Colonic mucosa (tissue), 4 donors: ENCODE measurements around the gene PPFIA2. TPM values are rescaled to one million over a fixed set of nuclear protein-coding genes. Genes with fewer than 3 reads are reported as not detected.

Experiments used
- DNase-seq: peaks from one replicate; pipeline ENCODE4 v3.0.0-alpha.2; 2020
- H3K27ac ChIP-seq: fragments of 200-600 bp; one replicate; pipeline ENCODE4 v1.8.0; 2021
- H3K27me3 ChIP-seq: fragments of 200-600 bp; one replicate; pipeline ENCODE4 v1.8.0; 2021
- H3K36me3 ChIP-seq: fragments of 200-600 bp; one replicate; pipeline ENCODE4 v1.8.0; 2021
- H3K4me1 ChIP-seq: fragments of 200-600 bp; one replicate; pipeline ENCODE4 v1.8.0; 2021; ENCODE audit warnings: mild to moderate bottlenecking
- H3K4me3 ChIP-seq: fragments of 200-600 bp; one replicate; pipeline ENCODE4 v1.8.0; 2021
- H3K9ac ChIP-seq, 2 donors: one replicate each; pipeline ENCODE4 v1.7.0; 2013; ENCODE audit warnings: control low read depth in 2 of 2, low read depth in 2 of 2, low read length in 2 of 2
- H3K9me3 ChIP-seq: fragments of 200-600 bp; one replicate; pipeline ENCODE4 v1.8.0; 2021
- intact Hi-C: fragments of 100-400 bp; cut with DNase I; formaldehyde crosslinking; loops from one replicate; pipeline ENCODE4 v1.14.1; 2022
- total RNA-seq, 2 donors: library from RNA; stranded (reverse); fragmentation: NEBNext Ultra II Directional in 1 of 2; extraction: Animal tissue kit (Norgen Biotek cat#: 25700) in 1 of 2; gene quantifications; one replicate each; pipeline ENCODE4 v1.2.1, GENCODE V29; 2021
- TF ChIP-seq, protein P1 (sequence below): fragments of 200-600 bp; IDR thresholded peaks from one replicate; pipeline ENCODE4 v1.8.0; 2022; ENCODE audit warnings: antibody characterized with exemption, mild to moderate bottlenecking
- donor health status: healthy.
- donor health status: DM: no; HTN: no; CAD: no.
- donor health status: DM: no; HTN: no; CAD: no.

Gene PPFIA2
- total RNA-seq, 2 donors from 2014 or later: 0.49 to 2.2 TPM

DNA sequence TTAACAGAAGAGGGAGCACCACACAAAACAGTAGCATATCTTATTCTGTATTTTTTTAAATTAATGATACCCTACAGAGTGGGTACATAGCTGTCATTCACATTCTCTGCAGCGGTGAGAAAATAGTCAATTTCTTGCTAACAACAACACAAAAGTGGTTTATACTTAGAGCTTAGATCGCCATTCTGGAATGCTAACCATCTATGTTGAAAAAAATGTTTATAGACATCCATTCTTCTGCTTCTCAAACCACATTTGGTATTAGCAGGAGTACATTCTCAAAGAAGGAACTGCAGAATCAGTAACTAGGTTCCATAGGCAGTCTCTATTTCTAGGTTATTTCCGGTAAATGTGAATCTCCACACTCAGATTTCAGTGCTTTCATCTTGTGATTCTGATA is 185.9 kb downstream of the PPFIA2 start:
- H3K27ac ChIP-seq: no peak overlapping the region
- no peaks in the 10 kb centered on the region for H3K4me1 ChIP-seq
- DNase-seq: no peak
- H3K27me3 ChIP-seq: no peaks in the 10 kb centered on the region
- H3K36me3 ChIP-seq: no peaks in the 10 kb centered on the region
- no peak overlapping the region for H3K4me3 ChIP-seq
- H3K9me3 ChIP-seq: no peaks in the 10 kb centered on the region
- TF ChIP-seq, protein P1, sequence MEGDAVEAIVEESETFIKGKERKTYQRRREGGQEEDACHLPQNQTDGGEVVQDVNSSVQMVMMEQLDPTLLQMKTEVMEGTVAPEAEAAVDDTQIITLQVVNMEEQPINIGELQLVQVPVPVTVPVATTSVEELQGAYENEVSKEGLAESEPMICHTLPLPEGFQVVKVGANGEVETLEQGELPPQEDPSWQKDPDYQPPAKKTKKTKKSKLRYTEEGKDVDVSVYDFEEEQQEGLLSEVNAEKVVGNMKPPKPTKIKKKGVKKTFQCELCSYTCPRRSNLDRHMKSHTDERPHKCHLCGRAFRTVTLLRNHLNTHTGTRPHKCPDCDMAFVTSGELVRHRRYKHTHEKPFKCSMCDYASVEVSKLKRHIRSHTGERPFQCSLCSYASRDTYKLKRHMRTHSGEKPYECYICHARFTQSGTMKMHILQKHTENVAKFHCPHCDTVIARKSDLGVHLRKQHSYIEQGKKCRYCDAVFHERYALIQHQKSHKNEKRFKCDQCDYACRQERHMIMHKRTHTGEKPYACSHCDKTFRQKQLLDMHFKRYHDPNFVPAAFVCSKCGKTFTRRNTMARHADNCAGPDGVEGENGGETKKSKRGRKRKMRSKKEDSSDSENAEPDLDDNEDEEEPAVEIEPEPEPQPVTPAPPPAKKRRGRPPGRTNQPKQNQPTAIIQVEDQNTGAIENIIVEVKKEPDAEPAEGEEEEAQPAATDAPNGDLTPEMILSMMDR: no peak
- intact Hi-C loops: no loop called here
- H3K9ac ChIP-seq: no peak overlapping the region

DNA sequence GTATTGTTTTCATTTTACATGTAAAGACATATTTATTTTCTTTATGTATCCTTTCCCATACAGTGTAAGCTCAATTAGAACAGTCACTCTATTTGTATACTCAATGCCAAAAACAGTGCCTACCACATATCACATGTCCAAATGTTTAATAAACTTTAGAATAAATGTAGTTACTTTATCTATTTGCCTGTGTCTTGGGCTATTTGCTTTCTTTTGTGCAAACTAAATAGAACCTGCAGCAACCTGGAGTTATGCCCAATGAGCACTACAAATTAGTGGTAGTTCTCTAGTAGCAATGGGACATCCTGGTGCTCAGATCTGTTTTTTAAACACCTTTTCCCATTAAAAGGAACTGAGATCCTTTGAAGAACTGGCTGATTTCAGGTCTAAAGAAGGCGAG is 186.7 kb downstream of the PPFIA2 start:
- no peak overlapping the region for H3K27ac ChIP-seq
- no peak overlapping the region for H3K4me3 ChIP-seq
- DNase-seq: no peak
- intact Hi-C loops: no loop called here
- TF ChIP-seq, protein P1: no peak
- H3K4me1 ChIP-seq: no peaks in the 10 kb centered on the region
- H3K9me3 ChIP-seq: no peaks in the 10 kb centered on the region
- no peaks in the 10 kb centered on the region for H3K36me3 ChIP-seq
- no peaks in the 10 kb centered on the region for H3K27me3 ChIP-seq
- H3K9ac ChIP-seq: no peak overlapping the region

DNA sequence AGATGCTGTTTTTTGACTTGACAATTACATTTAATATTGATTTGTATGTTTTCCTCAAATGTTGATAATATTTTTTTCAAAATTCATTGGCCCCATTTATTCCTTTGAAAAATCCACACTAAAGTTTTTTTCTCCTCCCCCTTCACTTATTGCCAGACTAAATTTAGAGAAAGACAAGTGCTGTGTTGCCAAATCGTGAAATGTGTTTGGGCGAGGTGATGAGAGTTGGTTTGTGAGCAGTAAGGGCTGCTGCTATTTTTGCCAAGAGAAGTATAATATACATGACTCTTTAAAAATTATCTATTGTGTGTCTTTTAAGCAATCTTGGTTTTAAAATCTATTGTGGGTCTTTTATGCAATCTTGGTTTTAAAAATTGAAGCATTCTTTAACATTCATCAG is 188.9 kb downstream of the PPFIA2 start:
- DNase-seq: no peak
- H3K4me3 ChIP-seq: no peak overlapping the region
- intact Hi-C loops: no loop called here

DNA sequence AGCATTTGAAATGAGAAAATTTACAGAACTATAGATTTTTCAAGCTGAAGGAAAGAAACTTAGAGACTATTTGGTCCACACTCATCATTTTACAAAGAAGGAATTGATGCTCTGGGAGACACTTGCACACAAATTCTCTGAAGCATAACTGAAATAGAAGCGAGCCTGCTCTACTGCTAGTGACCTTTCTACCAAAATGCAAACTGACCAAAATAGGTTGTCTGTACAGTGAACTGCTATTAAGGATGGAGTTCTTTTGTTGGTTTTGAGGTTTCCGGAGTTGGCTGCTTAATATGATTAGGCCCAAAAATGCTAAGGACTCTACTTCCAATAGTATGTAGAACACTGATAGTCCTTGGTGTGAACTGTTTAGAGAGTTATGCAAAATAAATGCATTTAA is 194.9 kb downstream of the PPFIA2 start:
- no peak overlapping the region for H3K27ac ChIP-seq
- TF ChIP-seq, protein P1: no peak
- no peaks in the 10 kb centered on the region for H3K27me3 ChIP-seq
- no peak overlapping the region for H3K9ac ChIP-seq
- DNase-seq: no peak
- no peaks in the 10 kb centered on the region for H3K4me1 ChIP-seq
- intact Hi-C loops: no loop called here
- H3K4me3 ChIP-seq: no peak overlapping the region
- no peaks in the 10 kb centered on the region for H3K36me3 ChIP-seq
- H3K9me3 ChIP-seq: no peaks in the 10 kb centered on the region

More for the DNA sequence above, 188.9 kb downstream of the PPFIA2 start:
- Histone ChIP-seq H3K9ac (no peak overlapping the region), H3K36me3 (no peaks in the 10 kb centered on the region), H3K9me3 (no peaks in the 10 kb centered on the region), H3K27me3 (no peaks in the 10 kb centered on the region), H3K27ac (no peak overlapping the region), H3K4me1 (no peaks in the 10 kb centered on the region)
- TF ChIP-seq, protein P1: no peak

DNA sequence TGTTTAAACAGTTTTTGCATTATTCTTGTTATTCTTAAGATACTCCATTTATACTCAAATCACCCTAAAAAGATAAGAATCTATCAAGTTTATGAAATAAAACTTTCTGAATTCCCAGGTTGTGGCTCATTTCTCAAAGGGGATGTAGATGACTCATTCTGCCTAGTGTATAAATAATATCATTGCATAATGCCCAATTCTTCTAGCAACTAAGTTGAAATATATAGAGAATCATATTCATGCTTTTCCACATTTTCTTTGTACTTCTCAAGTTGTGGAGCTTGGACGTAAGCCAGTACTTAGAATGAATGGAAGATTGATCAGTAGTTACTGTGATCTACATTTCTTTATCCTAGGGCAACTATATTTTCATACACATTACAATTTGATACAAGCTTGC is 201.1 kb downstream of the PPFIA2 start:
- H3K9me3 ChIP-seq: no peaks in the 10 kb centered on the region
- H3K9ac ChIP-seq: no peak overlapping the region
- no peak overlapping the region for H3K27ac ChIP-seq
- H3K4me3 ChIP-seq: no peak overlapping the region
- no peaks in the 10 kb centered on the region for H3K4me1 ChIP-seq
- TF ChIP-seq, protein P1: no peak
- no peaks in the 10 kb centered on the region for H3K27me3 ChIP-seq
- H3K36me3 ChIP-seq: no peaks in the 10 kb centered on the region
- DNase-seq: no peak
- intact Hi-C loops: no loop called here

DNA sequence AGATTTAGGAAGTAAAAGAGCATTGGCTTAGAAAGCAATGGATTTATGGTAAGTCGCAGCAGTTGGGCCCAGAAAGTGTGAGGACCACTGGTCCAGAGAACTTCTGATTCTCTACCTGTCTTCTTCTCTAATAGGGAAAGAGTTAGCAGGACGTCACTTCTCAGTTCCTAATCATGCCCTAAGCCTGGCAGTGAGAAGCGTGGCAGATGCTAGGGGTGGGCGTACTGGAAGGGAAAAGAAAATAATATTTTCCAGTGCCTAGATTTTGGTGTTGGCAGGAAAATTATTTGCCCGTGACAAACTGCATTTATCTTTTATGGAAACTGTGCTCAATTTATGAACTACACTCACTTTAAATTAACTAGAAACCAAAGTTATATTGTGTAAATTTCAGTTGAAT is 212.3 kb downstream of the PPFIA2 start:
- H3K36me3 ChIP-seq: no peaks in the 10 kb centered on the region
- no peaks in the 10 kb centered on the region for H3K4me1 ChIP-seq
- H3K27me3 ChIP-seq: no peaks in the 10 kb centered on the region
- no peak overlapping the region for H3K9ac ChIP-seq
- no peaks in the 10 kb centered on the region for H3K9me3 ChIP-seq
- no peak for DNase-seq
- TF ChIP-seq, protein P1: no peak
- H3K4me3 ChIP-seq: no peak overlapping the region
- intact Hi-C loops: no loop called here
- H3K27ac ChIP-seq: no peak overlapping the region
